ENCODE measurements around the gene STX19.

DNA sequence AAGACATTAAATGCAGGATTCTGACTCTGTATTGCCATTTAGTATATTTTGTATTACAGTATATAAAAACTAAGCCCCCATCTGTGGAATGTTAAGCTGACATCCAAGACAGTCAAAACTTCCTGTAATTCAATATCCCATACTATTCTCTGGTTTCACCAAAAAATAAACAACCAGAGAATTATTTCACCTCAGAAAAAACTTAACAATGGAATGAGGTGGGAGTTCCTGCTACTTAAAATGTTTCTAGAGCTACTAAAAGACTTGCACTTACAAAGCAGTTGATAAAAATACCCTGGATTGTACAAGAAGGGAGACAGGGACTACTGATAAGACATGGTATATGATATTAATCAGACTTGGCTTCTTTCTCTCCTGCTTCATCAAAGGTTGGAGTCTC, 40.1 kb downstream of the STX19 start:
- TF ChIP-seq CTCF (IDR thresholded peaks at IDR 0.05) (no peak), POLR2A (IDR thresholded peaks at IDR 0.05) (no peak)

Measured in heart left ventricle (tissue), 13 donors.